CMK (cell line): ENCODE results near the gene UBE2Q2.

Experiments
- DNase-seq: peaks from one replicate; pipeline ENCODE4 v3.0.0-alpha.2; 2010; ENCODE audit warnings: low read depth

UBE2Q2 gene

GRCh38 chr15:75923756-75924155 lies 80.5 kb downstream of the UBE2Q2 start:
- no peak for DNase-seq

GRCh38 chr15:75924576-75924975 lies 81.3 kb downstream of the UBE2Q2 start:
- no peak for DNase-seq

- no peak for DNase-seq
Measured at GRCh38 chr15:75925440-75925839, 82.2 kb downstream of the UBE2Q2 start.

- DNase-seq = no peak
Measured at GRCh38 chr15:75926931-75927330, 83.7 kb downstream of the UBE2Q2 start.

- DNase-seq = no peak
Measured at GRCh38 chr15:75927601-75928000, 84.4 kb downstream of the UBE2Q2 start.

GRCh38 chr15:75928680-75929608 lies 85.7 kb downstream of the UBE2Q2 start:
- no peak for DNase-seq

GRCh38 chr15:75929799-75930565 lies 86.7 kb downstream of the UBE2Q2 start:
- DNase-seq = no peak

GRCh38 chr15:75930866-75931265 lies 87.6 kb downstream of the UBE2Q2 start:
- DNase-seq = no peak

- no peak for DNase-seq
Measured at GRCh38 chr15:75942464-75942863, 99.2 kb downstream of the UBE2Q2 start.

GRCh38 chr15:75943246-75943645 lies 100.0 kb downstream of the UBE2Q2 start:
- no peak for DNase-seq

GRCh38 chr15:75943713-75944215 lies 100.5 kb downstream of the UBE2Q2 start:
- DNase-seq = no peak

GRCh38 chr15:75945953-75946352 lies 102.7 kb downstream of the UBE2Q2 start:
- DNase-seq = no peak

GRCh38 chr15:75947092-75947491 lies 103.8 kb downstream of the UBE2Q2 start:
- no peak for DNase-seq

- no peak for DNase-seq
Measured at GRCh38 chr15:75948761-75949296, 105.6 kb downstream of the UBE2Q2 start.
